Measurements from ENCODE around the gene NUDT4. TPM values are rescaled to one million over a fixed set of nuclear protein-coding genes. Genes with fewer than 3 reads are reported as not detected.
"Not testable (repeated sequence)": the region's sequence is repeated elsewhere in the genome, so short reads cannot be mapped to it uniquely, and the experiment has no call there.

The NUDT4 gene
- total and polyA plus RNA-seq, 9 of the 15 experiments (the other 6 are each of a cell fraction or from before 2014, with no cell fraction given) = 38.1 to 164 (median 99.2) TPM

- Histone ChIP-seq H3K79me2 (ENCODE audit: control insufficient read depth, insufficient read depth, low read length) (peaks cover 66% of the 10 kb centered on the region), H3K36me3 (ENCODE audit: control insufficient read depth, insufficient read depth, low read length) (peaks cover 50% of the 10 kb centered on the region)
- POLR2A ChIA-PET = interaction anchor here (1.1 kb wide), 1 partner anchor 9 kb away, joined by 3 read pairs; no protein-coding TSS in a partner anchor
- ATAC-seq; H3K4me1 ChIP-seq (replicated peaks in 1 of 2; ENCODE audit: control insufficient read depth in 2 of 2, insufficient read depth in 2 of 2, low read length in 2 of 2); intact Hi-C loops (cut with micrococcal nuclease); H3K4me2 ChIP-seq (ENCODE audit: insufficient read depth, low read length); H3K9me3 ChIP-seq (replicated peaks; ENCODE audit: control insufficient read depth, insufficient read depth, low read depth, low read length); H3K27me3 ChIP-seq (ENCODE audit: control insufficient read depth in 2 of 2, insufficient read depth in 2 of 2, low read length in 2 of 2); H3K4me3 ChIP-seq; BruUV-seq (replicated peaks); H2AFZ ChIP-seq (ENCODE audit: low read depth, low read length); H3K27ac ChIP-seq (ENCODE audit: extremely low read depth, low read depth, low read length); CTCF ChIA-PET (ENCODE audit: low intra/inter-chr PET ratio); H3K9me1 ChIP-seq (ENCODE audit: control insufficient read depth, insufficient read depth, low read length); DNase-seq (ENCODE audit: extremely low read depth in 1 of 4, low spot score in 3 of 4); FAIRE-seq; H3K9ac ChIP-seq (ENCODE audit: insufficient read depth in 1 of 2, low read depth in 2 of 2, low read length in 2 of 2); H4K20me1 ChIP-seq (replicated peaks; ENCODE audit: control insufficient read depth, insufficient read depth, low read length): not testable (repeated sequence)
- 83% methylated on average over 4 of the region's 8 CpGs for WGBS (ENCODE audit: insufficient coverage, low coverage, missing lambda C conversion rate)
- in situ Hi-C loops (cut with MboI) = loop anchor here (25.0 kb wide), 2 partner anchors 425 to 625 kb away; no protein-coding TSS in a partner anchor
Measured at GRCh38 chr12:93412396-93412795, 34.7 kb downstream of the NUDT4 start.

DNA sequence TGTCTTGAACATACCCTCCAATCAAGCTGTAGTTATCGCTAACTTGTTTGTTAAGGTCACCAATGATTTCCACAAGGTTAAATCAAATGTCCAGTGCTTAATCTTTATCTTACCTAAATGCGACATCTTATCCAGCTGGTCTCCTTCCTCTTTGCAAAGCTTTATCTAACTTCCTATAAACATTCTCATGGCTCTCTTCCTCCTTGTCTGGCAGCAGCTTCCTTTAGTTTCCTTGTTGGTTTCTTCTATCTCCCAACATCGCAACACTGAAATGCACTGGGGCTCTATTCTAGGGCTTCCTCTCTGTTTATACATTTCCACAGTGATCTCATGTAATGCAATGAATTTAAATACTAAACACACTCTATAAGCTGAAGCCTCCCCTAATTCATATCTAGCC lies 35.3 kb downstream of the NUDT4 start:
- Histone ChIP-seq H3K9me3 (replicated peaks; ENCODE audit: control insufficient read depth, insufficient read depth, low read depth, low read length) (no peaks in the 10 kb centered on the region), H4K20me1 (replicated peaks; ENCODE audit: control insufficient read depth, insufficient read depth, low read length) (peaks cover 6% of the 10 kb centered on the region; the same call in 1 of the 2 replicates), H2AFZ (ENCODE audit: low read depth, low read length) (no peak overlapping the region), H3K4me3 (no peak overlapping the region), H3K27me3 (ENCODE audit: control insufficient read depth in 2 of 2, insufficient read depth in 2 of 2, low read length in 2 of 2) (no peaks in the 10 kb centered on the region), H3K36me3 (ENCODE audit: control insufficient read depth, insufficient read depth, low read length) (peaks cover 44% of the 10 kb centered on the region), H3K27ac (ENCODE audit: extremely low read depth, low read depth, low read length) (no peak overlapping the region), H3K4me2 (ENCODE audit: insufficient read depth, low read length) (no peak overlapping the region), H3K9ac (ENCODE audit: insufficient read depth in 1 of 2, low read depth in 2 of 2, low read length in 2 of 2) (no peak overlapping the region), H3K4me1 (replicated peaks in 1 of 2; ENCODE audit: control insufficient read depth in 2 of 2, insufficient read depth in 2 of 2, low read length in 2 of 2) (peaks cover 0 to 3% of the 10 kb centered on the region in 2 experiments; a peak in 1 of 5 replicates), H3K9me1 (ENCODE audit: control insufficient read depth, insufficient read depth, low read length) (no peaks in the 10 kb centered on the region), H3K79me2 (ENCODE audit: control insufficient read depth, insufficient read depth, low read length) (peaks cover 72% of the 10 kb centered on the region)
- in situ Hi-C loops (cut with MboI) = loop anchor here (25.0 kb wide), 2 partner anchors 426 to 626 kb away; no protein-coding TSS in a partner anchor
- BruUV-seq (replicated peaks) = no TSS peak
- FAIRE-seq (no peak), ATAC-seq (no peak), DNase-seq (ENCODE audit: extremely low read depth in 1 of 4, low spot score in 3 of 4) (no peak)
- WGBS (ENCODE audit: insufficient coverage, low coverage, missing lambda C conversion rate) = 66% methylated on average over 3 of the region's 3 CpGs
- CTCF ChIA-PET (ENCODE audit: low intra/inter-chr PET ratio) = no interaction called here
- POLR2A ChIA-PET = interaction anchor here (1.1 kb wide), 1 partner anchor 10 kb away, joined by 3 read pairs; no protein-coding TSS in a partner anchor
- TF ChIP-seq NFYB (IDR thresholded peaks at IDR 0.05; ENCODE audit: extremely low read depth, insufficient read length) (no peak), HSF4 (CRISPR knock-in tag; IDR thresholded peaks at IDR 0.05; ENCODE audit: borderline replicate concordance) (no peak), DEAF1 (CRISPR knock-in tag; IDR thresholded peaks at IDR 0.05) (no peak), ETV6 (IDR thresholded peaks at IDR 0.05; ENCODE audit: borderline replicate concordance in 1 of 2, low read depth in 2 of 2, low read length in 1 of 2) (no peak; a peak in 1 of 4 replicates), ETV6 (CRISPR knock-in tag; IDR thresholded peaks at IDR 0.05; ENCODE audit: borderline replicate concordance) (no peak), U2AF2 (optimal IDR thresholded peaks at IDR 0.05; ENCODE audit: low read depth, low read length) (no peak), MEIS2 (IDR thresholded peaks at IDR 0.05; ENCODE audit: partially characterized antibody) (no peak), PML (IDR thresholded peaks at IDR 0.05; ENCODE audit: low read length) (no peak)
- TF ChIP-seq, protein P1, sequence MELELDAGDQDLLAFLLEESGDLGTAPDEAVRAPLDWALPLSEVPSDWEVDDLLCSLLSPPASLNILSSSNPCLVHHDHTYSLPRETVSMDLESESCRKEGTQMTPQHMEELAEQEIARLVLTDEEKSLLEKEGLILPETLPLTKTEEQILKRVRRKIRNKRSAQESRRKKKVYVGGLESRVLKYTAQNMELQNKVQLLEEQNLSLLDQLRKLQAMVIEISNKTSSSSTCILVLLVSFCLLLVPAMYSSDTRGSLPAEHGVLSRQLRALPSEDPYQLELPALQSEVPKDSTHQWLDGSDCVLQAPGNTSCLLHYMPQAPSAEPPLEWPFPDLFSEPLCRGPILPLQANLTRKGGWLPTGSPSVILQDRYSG (tag; conservative IDR thresholded peaks at IDR 0.05; ENCODE audit: low read depth) = no peak
- TF ChIP-seq, protein P2, sequence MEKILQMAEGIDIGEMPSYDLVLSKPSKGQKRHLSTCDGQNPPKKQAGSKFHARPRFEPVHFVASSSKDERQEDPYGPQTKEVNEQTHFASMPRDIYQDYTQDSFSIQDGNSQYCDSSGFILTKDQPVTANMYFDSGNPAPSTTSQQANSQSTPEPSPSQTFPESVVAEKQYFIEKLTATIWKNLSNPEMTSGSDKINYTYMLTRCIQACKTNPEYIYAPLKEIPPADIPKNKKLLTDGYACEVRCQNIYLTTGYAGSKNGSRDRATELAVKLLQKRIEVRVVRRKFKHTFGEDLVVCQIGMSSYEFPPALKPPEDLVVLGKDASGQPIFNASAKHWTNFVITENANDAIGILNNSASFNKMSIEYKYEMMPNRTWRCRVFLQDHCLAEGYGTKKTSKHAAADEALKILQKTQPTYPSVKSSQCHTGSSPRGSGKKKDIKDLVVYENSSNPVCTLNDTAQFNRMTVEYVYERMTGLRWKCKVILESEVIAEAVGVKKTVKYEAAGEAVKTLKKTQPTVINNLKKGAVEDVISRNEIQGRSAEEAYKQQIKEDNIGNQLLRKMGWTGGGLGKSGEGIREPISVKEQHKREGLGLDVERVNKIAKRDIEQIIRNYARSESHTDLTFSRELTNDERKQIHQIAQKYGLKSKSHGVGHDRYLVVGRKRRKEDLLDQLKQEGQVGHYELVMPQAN (IDR thresholded peaks at IDR 0.05; ENCODE audit: borderline replicate concordance) = no peak
- intact Hi-C loops (cut with micrococcal nuclease) = no loop called here
